ENCODE results near the gene RNF10.

DNA sequence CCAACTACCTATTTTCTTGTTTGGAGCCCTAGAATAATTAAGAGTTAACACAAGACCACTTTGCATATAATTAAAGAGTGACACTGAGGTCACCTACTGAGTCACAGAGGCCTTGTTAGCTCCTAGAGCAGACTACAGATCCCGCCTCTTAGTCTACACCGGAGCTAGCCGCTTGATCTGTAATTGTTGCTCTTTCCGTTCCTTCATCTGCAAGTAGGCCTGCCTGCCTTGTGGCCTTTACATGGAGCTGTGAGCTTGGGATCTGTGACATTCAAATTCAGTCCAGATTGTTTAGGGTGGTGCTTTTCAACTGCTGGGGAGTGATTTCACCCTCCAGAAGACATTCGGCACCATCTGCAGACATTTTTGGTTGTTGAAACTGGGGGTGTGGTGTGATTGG lies 43.8 kb upstream of the RNF10 start:
- TF ChIP-seq, protein P1, sequence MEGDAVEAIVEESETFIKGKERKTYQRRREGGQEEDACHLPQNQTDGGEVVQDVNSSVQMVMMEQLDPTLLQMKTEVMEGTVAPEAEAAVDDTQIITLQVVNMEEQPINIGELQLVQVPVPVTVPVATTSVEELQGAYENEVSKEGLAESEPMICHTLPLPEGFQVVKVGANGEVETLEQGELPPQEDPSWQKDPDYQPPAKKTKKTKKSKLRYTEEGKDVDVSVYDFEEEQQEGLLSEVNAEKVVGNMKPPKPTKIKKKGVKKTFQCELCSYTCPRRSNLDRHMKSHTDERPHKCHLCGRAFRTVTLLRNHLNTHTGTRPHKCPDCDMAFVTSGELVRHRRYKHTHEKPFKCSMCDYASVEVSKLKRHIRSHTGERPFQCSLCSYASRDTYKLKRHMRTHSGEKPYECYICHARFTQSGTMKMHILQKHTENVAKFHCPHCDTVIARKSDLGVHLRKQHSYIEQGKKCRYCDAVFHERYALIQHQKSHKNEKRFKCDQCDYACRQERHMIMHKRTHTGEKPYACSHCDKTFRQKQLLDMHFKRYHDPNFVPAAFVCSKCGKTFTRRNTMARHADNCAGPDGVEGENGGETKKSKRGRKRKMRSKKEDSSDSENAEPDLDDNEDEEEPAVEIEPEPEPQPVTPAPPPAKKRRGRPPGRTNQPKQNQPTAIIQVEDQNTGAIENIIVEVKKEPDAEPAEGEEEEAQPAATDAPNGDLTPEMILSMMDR (IDR thresholded peaks at IDR 0.05): no peak
- TF ChIP-seq FOXM1 (IDR thresholded peaks at IDR 0.05; ENCODE audit: low read depth) (no peak), POLR2AphosphoS5 (IDR thresholded peaks at IDR 0.05; ENCODE audit: low read depth, low read length) (no peak), EZH2phosphoT487 (IDR thresholded peaks at IDR 0.05; ENCODE audit: borderline replicate concordance, low read depth) (no peak), YY1 (IDR thresholded peaks at IDR 0.05; ENCODE audit: low read depth) (no peak), TCF12 (IDR thresholded peaks at IDR 0.05) (no peak), MXI1 (IDR thresholded peaks at IDR 0.05; ENCODE audit: low read depth, low read length) (no peak), RXRA (IDR thresholded peaks at IDR 0.05; ENCODE audit: borderline replicate concordance, low read depth) (no peak), TAF1 (IDR thresholded peaks at IDR 0.05; ENCODE audit: borderline replicate concordance, low read depth, low read length) (no peak), MEF2A (IDR thresholded peaks at IDR 0.05; ENCODE audit: borderline replicate concordance, low read depth) (no peak)
- TF ChIP-seq, protein P2, sequence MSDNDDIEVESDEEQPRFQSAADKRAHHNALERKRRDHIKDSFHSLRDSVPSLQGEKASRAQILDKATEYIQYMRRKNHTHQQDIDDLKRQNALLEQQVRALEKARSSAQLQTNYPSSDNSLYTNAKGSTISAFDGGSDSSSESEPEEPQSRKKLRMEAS (IDR thresholded peaks at IDR 0.05; ENCODE audit: low read depth): no peak
- TF ChIP-seq, protein P3, sequence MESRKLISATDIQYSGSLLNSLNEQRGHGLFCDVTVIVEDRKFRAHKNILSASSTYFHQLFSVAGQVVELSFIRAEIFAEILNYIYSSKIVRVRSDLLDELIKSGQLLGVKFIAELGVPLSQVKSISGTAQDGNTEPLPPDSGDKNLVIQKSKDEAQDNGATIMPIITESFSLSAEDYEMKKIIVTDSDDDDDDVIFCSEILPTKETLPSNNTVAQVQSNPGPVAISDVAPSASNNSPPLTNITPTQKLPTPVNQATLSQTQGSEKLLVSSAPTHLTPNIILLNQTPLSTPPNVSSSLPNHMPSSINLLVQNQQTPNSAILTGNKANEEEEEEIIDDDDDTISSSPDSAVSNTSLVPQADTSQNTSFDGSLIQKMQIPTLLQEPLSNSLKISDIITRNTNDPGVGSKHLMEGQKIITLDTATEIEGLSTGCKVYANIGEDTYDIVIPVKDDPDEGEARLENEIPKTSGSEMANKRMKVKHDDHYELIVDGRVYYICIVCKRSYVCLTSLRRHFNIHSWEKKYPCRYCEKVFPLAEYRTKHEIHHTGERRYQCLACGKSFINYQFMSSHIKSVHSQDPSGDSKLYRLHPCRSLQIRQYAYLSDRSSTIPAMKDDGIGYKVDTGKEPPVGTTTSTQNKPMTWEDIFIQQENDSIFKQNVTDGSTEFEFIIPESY (IDR thresholded peaks at IDR 0.05; ENCODE audit: borderline replicate concordance, low read depth): no peak

Measured in SK-N-SH (cell line).